Mucosa of descending colon (tissue), 3 donors: ENCODE data around the gene TENM4. TPM values are rescaled to one million over a fixed set of nuclear protein-coding genes. Genes with fewer than 3 reads are reported as not detected.

Source experiments
- ATAC-seq: fragments of 200-7000 bp; cut with Tn5 transposase; one replicate; pipeline ENCODE4 v1.9.1; 2020; ENCODE audit warnings: mild to moderate bottlenecking, moderate library complexity
- DNase-seq, 3 donors: peaks; one replicate each; pipeline ENCODE4 v3.0.0-alpha.2; 2020
- H3K36me3 ChIP-seq: fragments of 200-600 bp; one replicate; pipeline ENCODE4 v1.8.0; 2021; ENCODE audit warnings: low read depth, mild to moderate bottlenecking
- H3K4me1 ChIP-seq: fragments of 200-600 bp; one replicate; pipeline ENCODE4 v1.8.0; 2021; ENCODE audit warnings: low read depth, mild to moderate bottlenecking
- H3K4me3 ChIP-seq: fragments of 200-600 bp; one replicate; pipeline ENCODE4 v1.8.0; 2021; ENCODE audit warnings: mild to moderate bottlenecking
- H3K9me3 ChIP-seq: fragments of 200-600 bp; one replicate; pipeline ENCODE4 v1.8.0; 2021; ENCODE audit warnings: mild to moderate bottlenecking
- CTCF ChIP-seq: fragments of 200-600 bp; IDR thresholded peaks from one replicate; pipeline ENCODE4 v1.8.0; 2022; ENCODE audit warnings: antibody characterized with exemption, mild to moderate bottlenecking
- intact Hi-C, 2 donors: fragments of 100-400 bp; cut with DNase I in 1 of 2; cut with micrococcal nuclease in 1 of 2; formaldehyde crosslinking; loops; one replicate each; pipeline versions ENCODE4 v1.11.0 to v1.11.1; 2022; cut with DNase I, micrococcal nuclease
- total RNA-seq, 3 donors: library from RNA; stranded (reverse); fragmentation: NEBNext Ultra II Directional in 2 of 3; extraction: Animal tissue kit (Norgen Biotek cat#: 25700) in 2 of 3; gene quantifications; one replicate each; pipeline versions ENCODE4 v1.2.1 to v1.2.4, GENCODE V29; 2021 to 2023
- donor health status: DM: no; HTN: no; CAD: no; lungs with moderate emphysema.
- donor health status: DM: no; HTN: no; CAD: no.
- donor health status: DM: no; HTN: yes; CAD: no.

Gene TENM4
- total RNA-seq, 3 donors from 2014 or later: 0.70 to 1.6 (median 1.2) TPM

- Histone ChIP-seq H3K4me1 (no peaks in the 10 kb centered on the region), H3K9me3 (no peaks in the 10 kb centered on the region), H3K4me3 (no peak overlapping the region), H3K36me3 (no peaks in the 10 kb centered on the region)
- intact Hi-C loops: loop anchor here in 1 of 2 donors (10.0 kb wide), 1 partner anchor 430 kb away; no protein-coding TSS in a partner anchor
- TF ChIP-seq CTCF: no peak
- ATAC-seq (no peak), DNase-seq (no peak)
Measured at GRCh38 chr11:79074547-79074946, 366.3 kb downstream of the TENM4 start.

- intact Hi-C loops: loop anchor here in 1 of 2 donors (10.0 kb wide), 1 partner anchor 426 kb away; no protein-coding TSS in a partner anchor
- no peak for TF ChIP-seq CTCF
- DNase-seq: no peak
- Histone ChIP-seq H3K4me3 (no peak overlapping the region), H3K4me1 (no peaks in the 10 kb centered on the region), H3K36me3 (no peaks in the 10 kb centered on the region), H3K9me3 (no peaks in the 10 kb centered on the region)
- no peak for ATAC-seq
Measured at GRCh38 chr11:79071190-79071589, 369.6 kb downstream of the TENM4 start.

- no peaks in the 10 kb centered on the region for H3K9me3 ChIP-seq
- no peaks in the 10 kb centered on the region for H3K4me1 ChIP-seq
- H3K4me3 ChIP-seq: no peak overlapping the region
- no peak for TF ChIP-seq CTCF
- no peaks in the 10 kb centered on the region for H3K36me3 ChIP-seq
- intact Hi-C loops: loop anchor here in 1 of 2 donors (10.0 kb wide), 1 partner anchor 426 kb away; no protein-coding TSS in a partner anchor
- DNase-seq (no peak), ATAC-seq (no peak)
Measured at GRCh38 chr11:79070518-79070917, 370.3 kb downstream of the TENM4 start.

- TF ChIP-seq CTCF: no peak
- no peak overlapping the region for H3K4me3 ChIP-seq
- ATAC-seq: no peak
- no peaks in the 10 kb centered on the region for H3K36me3 ChIP-seq
- no peaks in the 10 kb centered on the region for H3K9me3 ChIP-seq
- intact Hi-C loops: no loop called here
- DNase-seq: no peak
- no peaks in the 10 kb centered on the region for H3K4me1 ChIP-seq
Measured at GRCh38 chr11:79069504-79069903, 371.3 kb downstream of the TENM4 start.

GRCh38 chr11:79068356-79068755 lies 372.5 kb downstream of the TENM4 start:
- no peak for TF ChIP-seq CTCF
- intact Hi-C loops: no loop called here
- no peak for ATAC-seq
- no peak overlapping the region for H3K4me3 ChIP-seq
- DNase-seq: no peak
- H3K4me1 ChIP-seq: no peaks in the 10 kb centered on the region
- H3K9me3 ChIP-seq: no peaks in the 10 kb centered on the region
- no peaks in the 10 kb centered on the region for H3K36me3 ChIP-seq

- Histone ChIP-seq H3K4me3 (no peak overlapping the region), H3K36me3 (no peaks in the 10 kb centered on the region), H3K9me3 (no peaks in the 10 kb centered on the region), H3K4me1 (no peaks in the 10 kb centered on the region)
- no peak for ATAC-seq
- TF ChIP-seq CTCF: no peak
- intact Hi-C loops: no loop called here
- no peak for DNase-seq
Measured at GRCh38 chr11:79067352-79067679, 373.5 kb downstream of the TENM4 start.
